Gastrocnemius medialis (tissue), 4 donors: ENCODE measurements around the gene KRT2.

Source experiments
- CTCF ChIP-seq, 5 experiments: fragments of 450-650 bp in 3 of 5; fragments of 200-600 bp in 2 of 5; sonication (generic) in 2 of 5; IDR thresholded peaks in 4 of 5; conservative IDR thresholded peaks in 1 of 5; 1 replicate in 4 of 5; 2 replicates in 1 of 5; pipeline ENCODE4 v1.5.1; 2016 to 2019; ENCODE audit warnings: antibody characterized with exemption in 5 of 5, mild to moderate bottlenecking in 3 of 5, moderate library complexity in 3 of 5
- POLR2A ChIP-seq, 2 donors: fragments of 450-650 bp; IDR thresholded peaks; one replicate each; pipeline ENCODE4 v1.6.1; 2017; ENCODE audit warnings: antibody characterized with exemption in 2 of 2, mild to moderate bottlenecking in 2 of 2, moderate library complexity in 2 of 2

- TF ChIP-seq CTCF (IDR thresholded peaks at IDR 0.05 in 4 of 5, conservative IDR thresholded peaks at IDR 0.05 in 1 of 5) (no peak), POLR2A (IDR thresholded peaks at IDR 0.05) (no peak)
Measured at GRCh38 chr12:52683575-52684300, 31.7 kb upstream of the KRT2 start.
